HuH-7.5 (cell line): ENCODE measurements around the gene THEMIS.
"Not testable (repeated sequence)": the region's sequence is repeated elsewhere in the genome, so short reads cannot be mapped to it uniquely, and the experiment has no call there.

Experiments
- DNase-seq: peaks from one replicate; pipeline ENCODE4 v3.0.0; 2011; ENCODE audit warnings: low spot score

THEMIS gene

DNA sequence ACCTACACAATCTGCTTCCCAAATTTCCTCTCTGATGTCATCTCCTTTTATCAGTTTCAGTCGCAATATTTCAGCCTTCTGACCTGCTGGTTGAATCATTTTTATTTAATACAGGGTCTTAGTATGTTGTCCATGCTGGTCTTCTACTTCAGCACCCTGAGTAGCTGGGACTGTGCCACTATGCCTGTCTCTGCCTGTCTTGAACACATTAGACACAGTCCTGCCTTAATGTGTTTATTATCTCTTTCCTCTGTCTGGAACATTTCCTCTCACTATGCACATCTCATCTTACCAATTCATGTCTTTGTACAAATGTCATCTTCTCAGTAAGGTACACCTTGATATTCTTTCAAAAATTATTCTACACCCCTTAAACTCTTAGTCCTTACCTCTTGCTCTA is 106.5 kb downstream of the THEMIS start:
- no peak for DNase-seq

GRCh38 chr6:127793396-127793795 is 107.5 kb downstream of the THEMIS start:
- DNase-seq = no peak

DNA sequence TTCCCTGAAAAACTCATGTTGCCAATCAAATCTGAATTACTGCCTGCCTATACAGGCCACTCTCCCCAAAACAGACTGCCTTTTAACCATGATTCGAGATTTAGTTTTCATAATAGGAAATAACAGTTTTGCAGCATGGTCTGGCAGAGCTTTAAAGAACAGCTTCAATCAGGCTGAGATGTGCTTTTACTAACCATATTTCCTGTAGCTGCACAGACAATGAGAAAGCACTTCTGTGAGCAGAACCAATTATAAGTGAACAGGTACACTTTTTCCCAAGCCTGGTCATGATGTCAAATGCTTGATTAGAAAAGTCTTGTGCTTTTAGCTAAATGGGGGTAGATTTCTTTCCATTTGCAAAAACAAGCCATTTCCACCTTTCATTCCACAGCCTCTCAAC is 108.2 kb downstream of the THEMIS start:
- DNase-seq = no peak

DNA sequence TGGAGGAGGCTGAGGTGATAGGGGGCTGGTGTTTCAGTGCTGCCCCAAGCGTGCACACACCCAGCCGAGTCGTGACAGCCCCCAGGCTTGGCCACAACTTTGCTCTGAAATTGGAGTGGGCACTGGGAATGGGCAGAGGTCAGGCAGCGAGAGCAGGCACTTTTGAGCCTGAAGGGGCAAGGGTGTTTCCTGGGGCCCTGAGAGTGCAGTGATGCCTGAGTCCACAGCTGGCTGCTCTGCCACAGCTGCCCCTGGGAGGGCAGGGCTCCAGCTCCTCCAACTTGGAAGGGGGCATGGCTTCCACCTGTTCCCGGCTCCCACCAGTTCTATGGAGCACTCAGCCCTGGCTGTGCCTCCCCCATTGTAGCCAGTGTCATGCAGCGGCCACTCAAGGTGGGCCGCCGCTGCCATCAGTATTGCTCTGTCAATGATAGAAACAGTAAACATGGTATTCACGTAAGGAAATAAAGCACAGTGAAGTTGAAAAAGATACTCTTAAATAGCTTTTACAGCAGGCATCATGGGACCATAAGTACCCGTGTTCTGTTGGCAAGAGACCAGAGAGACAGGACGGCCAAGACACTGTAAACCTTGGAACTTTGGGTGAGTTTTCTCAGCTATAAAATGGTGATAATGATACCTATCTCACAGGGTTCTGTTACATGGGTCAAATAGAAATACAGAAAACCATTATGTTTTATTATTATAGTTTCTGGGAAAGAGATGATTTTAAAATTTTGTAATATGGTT is 108.9 kb downstream of the THEMIS start:
- no peak for DNase-seq

DNA sequence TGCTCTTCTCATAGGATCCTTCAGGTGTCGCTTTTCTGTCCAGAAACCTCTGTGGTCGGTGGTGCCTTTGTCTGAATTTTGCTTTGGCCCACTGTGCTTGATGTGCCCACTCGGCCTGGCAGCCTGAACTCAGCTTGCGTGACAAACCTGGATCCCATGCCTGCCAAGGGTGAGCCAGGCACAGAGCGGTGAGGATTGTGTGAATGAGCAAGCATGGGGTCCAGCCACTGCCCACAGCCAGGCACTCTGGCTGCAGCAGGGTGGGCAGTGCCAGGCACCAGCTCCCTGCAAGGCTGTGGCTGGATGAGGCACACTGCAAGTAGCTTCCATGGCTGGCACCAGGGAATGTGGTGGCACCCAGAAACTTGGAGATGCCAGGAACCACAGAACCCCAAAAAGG is 110.3 kb downstream of the THEMIS start:
- no peak for DNase-seq

DNA sequence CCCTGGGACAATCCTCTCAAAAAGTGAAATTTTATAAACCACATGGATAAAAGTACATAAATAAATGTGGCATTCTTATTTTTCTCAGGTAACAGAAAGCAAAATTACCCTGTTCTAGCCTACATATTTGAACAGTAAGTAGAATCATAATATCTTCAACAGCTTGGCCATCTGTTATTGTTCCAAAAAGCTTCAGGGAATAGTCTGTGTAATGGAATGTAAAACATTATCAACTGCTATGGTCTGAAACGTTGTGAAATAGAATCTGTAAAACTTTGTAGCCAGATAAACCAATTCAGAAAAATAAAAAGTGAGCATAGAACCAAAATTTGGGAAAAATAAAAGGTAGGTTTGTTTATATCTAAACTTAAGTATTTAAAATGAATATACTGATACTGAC is 114.7 kb downstream of the THEMIS start:
- DNase-seq = no peak

DNA sequence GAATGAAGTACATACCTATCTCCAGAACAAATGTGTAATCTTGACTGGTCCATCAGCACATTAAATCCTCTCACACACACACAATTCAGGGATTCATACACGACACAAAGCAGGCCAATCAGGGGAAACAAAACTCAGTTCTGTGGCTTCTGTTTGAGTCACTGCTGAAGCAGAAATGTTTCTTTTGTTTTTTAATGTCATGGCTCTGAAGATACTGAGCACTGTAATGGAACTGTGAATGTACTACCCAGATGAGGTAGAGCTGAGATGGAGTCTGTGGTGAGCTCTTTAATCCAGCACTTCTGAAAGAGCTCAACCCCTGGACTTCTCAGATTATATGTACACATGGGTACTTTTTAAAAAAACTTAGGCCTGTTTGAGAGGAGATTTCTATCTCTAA is 116.4 kb downstream of the THEMIS start:
- no peak for DNase-seq

- DNase-seq = not testable (repeated sequence)
Observed at GRCh38 chr6:127781636-127782272, 119.1 kb downstream of the THEMIS start.

- DNase-seq = no peak
Observed at GRCh38 chr6:127776320-127776719, 124.5 kb downstream of the THEMIS start.

DNA sequence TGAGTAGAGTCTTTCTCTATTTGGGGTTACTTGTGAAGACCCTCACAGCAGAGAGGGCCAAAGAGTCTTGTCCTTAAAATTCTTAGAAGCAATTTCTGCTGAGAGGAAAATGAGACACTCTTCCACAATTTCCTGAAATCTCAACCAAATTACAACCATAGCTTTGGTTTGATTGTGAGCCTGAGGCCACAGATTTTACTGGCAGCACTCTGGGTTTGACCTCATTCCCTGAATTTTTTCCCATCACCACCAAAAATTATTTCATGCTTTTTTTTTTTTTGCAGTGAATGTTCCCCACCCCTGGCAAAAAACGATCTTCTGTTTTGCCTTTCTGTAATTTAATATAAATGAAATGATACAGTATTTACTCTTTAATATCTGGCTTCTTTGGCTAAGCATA is 125.5 kb downstream of the THEMIS start:
- no peak for DNase-seq

- DNase-seq = no peak
Observed at GRCh38 chr6:127768745-127769144, 132.1 kb downstream of the THEMIS start.

- DNase-seq = no peak
Observed at GRCh38 chr6:127768223-127768622, 132.6 kb downstream of the THEMIS start.

- no peak for DNase-seq
Observed at GRCh38 chr6:127765949-127766348, 134.9 kb downstream of the THEMIS start.

DNA sequence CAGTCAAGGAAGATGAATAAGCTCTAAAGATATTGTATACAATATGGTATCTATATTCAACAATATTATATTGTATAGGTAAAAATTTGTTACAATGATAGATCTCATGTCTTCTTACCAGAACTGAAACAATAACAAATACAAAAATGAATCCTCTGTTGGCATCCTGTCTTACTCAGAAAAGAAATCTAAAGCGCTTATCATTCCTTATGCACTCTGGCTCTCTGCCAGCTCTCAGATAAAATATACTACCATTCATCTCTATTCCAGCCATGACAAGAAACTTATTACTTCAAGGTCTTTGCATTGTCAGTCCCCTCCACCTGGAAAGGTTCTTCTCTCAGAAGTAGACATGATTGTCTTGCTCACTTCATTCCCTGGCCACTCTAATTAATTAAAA is 138.6 kb downstream of the THEMIS start:
- DNase-seq = no peak

DNA sequence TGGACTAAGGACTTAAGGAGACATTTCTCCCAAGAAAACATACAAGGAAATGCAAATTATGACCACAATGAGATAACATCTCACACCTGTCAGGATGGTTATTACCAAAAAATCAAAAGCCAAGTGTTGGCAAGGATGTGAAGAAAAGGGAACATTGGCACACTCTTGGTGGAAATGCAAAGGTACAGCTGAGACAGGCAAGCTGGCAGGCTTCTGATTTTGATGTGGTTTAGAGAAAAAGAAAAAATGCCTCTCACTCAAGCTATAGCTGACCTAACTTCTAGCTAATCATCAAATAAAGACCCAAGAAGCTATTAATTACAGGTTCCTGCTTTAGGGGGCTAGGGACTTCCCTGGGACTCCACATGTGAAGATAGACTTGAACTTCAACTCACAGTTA is 139.8 kb downstream of the THEMIS start:
- no peak for DNase-seq

GRCh38 chr6:127749095-127749494 is 151.8 kb downstream of the THEMIS start:
- no peak for DNase-seq

DNA sequence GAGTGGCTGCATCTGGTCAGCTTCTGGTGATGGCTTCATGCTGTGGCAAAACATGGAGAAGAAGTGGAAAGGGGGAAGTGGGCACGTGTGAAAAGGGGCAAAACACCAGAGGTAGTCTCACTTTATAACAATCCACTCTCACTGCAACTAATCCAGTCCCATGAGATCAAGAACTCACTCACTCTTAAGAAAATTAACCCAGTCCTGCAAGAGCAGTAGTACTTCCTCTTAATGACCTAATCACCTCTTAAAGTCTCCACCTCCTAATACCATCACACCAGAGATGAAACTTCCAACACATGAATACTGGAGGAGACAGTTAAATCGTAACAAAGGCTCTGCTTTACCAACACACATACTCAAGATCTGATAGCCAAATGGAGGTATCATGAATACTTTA is 152.6 kb downstream of the THEMIS start:
- no peak for DNase-seq

DNA sequence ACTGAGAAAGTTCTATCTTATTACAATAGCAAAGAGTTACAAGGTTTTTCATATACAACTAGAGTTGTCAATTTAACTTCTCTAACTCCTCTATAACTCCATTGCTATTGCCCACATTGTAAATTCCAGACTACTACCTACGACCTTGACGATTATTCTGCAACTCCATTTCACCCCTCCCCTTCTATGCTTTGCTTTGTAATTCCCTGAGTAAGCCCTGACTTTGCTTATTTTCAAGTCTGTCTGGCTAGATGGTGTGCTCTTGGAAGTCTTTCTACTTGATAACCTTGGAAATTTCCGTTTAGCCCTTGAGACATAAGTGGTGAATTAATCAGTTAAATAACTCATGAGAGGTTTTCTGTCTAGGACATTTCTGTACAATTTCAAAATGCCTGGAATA is 162.4 kb downstream of the THEMIS start:
- DNase-seq = no peak

GRCh38 chr6:127737768-127738167 is 163.1 kb downstream of the THEMIS start:
- no peak for DNase-seq

DNA sequence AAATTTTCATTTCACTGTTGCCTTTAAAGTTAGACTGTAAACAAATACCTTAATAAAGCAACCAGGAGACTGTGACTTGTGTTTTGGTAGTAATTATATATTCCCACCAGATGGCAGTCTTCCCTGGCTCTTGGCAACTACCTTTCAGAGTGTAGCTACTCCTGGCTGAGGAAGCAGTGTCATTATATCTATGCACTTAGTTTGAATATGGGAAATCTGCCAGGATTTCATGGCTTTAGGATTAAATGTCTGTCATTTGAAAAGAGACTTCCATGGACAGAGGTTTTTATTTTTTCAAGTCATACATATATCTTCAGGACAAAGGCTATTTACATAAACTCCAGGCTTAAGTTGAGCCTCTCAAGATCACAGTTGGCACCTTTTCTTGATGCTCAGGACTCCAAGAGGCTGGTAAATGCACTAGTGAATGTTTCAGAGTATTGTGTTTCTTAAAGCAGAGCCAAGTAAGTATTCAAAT is 163.8 kb downstream of the THEMIS start:
- peak; percentile 19 for DNase-seq

GRCh38 chr6:127732927-127733326 is 167.9 kb downstream of the THEMIS start:
- no peak for DNase-seq

GRCh38 chr6:127727260-127727953 is 173.5 kb downstream of the THEMIS start:
- DNase-seq = no peak

- DNase-seq = no peak
Observed at GRCh38 chr6:127725821-127726220, 175.0 kb downstream of the THEMIS start.
